ENCODE data around the gene SIX3. TPM values are rescaled to one million over a fixed set of nuclear protein-coding genes. Genes with fewer than 3 reads are reported as not detected.

Gene SIX3
- polyA plus RNA-seq, 1 of the 3 experiments (the other 2 are of a cell fraction): 0.58 TPM

GRCh38 chr2:44954447-44954888 is 13.0 kb downstream of the SIX3 start:
- H3K4me1 ChIP-seq (ENCODE audit: control insufficient read depth in 1 of 2, insufficient read depth in 2 of 2, low read depth in 1 of 2, low read length in 1 of 2): peaks cover 0 to 16% of the 10 kb centered on the region in 2 experiments; a peak in 1 of 4 replicates
- no peak overlapping the region for H3K4me3 ChIP-seq (ENCODE audit: low read depth in 2 of 2, low read length in 1 of 2)
- H3K79me2 ChIP-seq (ENCODE audit: insufficient read depth): no peaks in the 10 kb centered on the region
- H3K4me2 ChIP-seq: no peak overlapping the region
- no peaks in the 10 kb centered on the region for H3K9me2 ChIP-seq
- TF ChIP-seq RAD21 (IDR thresholded peaks at IDR 0.05; ENCODE audit: low read length) (no peak), CHD2 (IDR thresholded peaks at IDR 0.05; ENCODE audit: low read length, partially characterized antibody) (peak; percentile 9)
- H3K27me3 ChIP-seq (ENCODE audit: insufficient read depth): no peaks in the 10 kb centered on the region
- POLR2A ChIA-PET: interaction anchor here (0.5 to 1.8 kb wide), 4 partner anchors 273 to 529 kb away, joined by 3 to 12 read pairs (median 4); no protein-coding TSS in a partner anchor
- H3K27ac ChIP-seq (ENCODE audit: low read depth in 2 of 2, low read length in 1 of 2): no peak overlapping the region
- CTCF ChIA-PET: interaction anchor here (0.6 to 20.5 kb wide), 54 partner anchors 8 to 1077 kb away, joined by 3 to 581 read pairs (median 9); partner anchors contain the start of genes CAMKMT and PREPL
- no peak overlapping the region for H3K9ac ChIP-seq
- 93% methylated on average over 25 of the region's 25 CpGs for WGBS (ENCODE audit: low lambda C conversion rate)
- no peak for DNase-seq
- no peaks in the 10 kb centered on the region for H3F3A ChIP-seq (replicated peaks; ENCODE audit: insufficient read depth)
- H3K9me3 ChIP-seq: no peaks in the 10 kb centered on the region
- no peaks in the 10 kb centered on the region for H3K36me3 ChIP-seq (replicated peaks in 1 of 2; ENCODE audit: control insufficient read depth in 1 of 2, insufficient read depth in 2 of 2, low read length in 1 of 2)
- no peaks in the 10 kb centered on the region for H4K20me1 ChIP-seq (ENCODE audit: insufficient read depth)
- H2AFZ ChIP-seq (ENCODE audit: low read depth): no peak overlapping the region

- Histone ChIP-seq H3K9me2 (no peaks in the 10 kb centered on the region), H3K27me3 (ENCODE audit: insufficient read depth) (no peaks in the 10 kb centered on the region), H3K79me2 (ENCODE audit: insufficient read depth) (no peaks in the 10 kb centered on the region), H2AFZ (ENCODE audit: low read depth) (peak overlapping the region; percentile 72), H3F3A (replicated peaks; ENCODE audit: insufficient read depth) (no peaks in the 10 kb centered on the region), H3K27ac (ENCODE audit: low read depth in 2 of 2, low read length in 1 of 2) (0 out of 4 replicates have a peak overlapping the region, but pooled peaks of 1 of the 2 experiments have one; percentile 17), H3K4me2 (peak overlapping the region; percentile 75), H3K4me3 (ENCODE audit: low read depth in 2 of 2, low read length in 1 of 2) (peak overlapping the region; percentile 38; a peak in 3 of 4 replicates), H3K4me1 (ENCODE audit: control insufficient read depth in 1 of 2, insufficient read depth in 2 of 2, low read depth in 1 of 2, low read length in 1 of 2) (peaks cover 0 to 17% of the 10 kb centered on the region in 2 experiments; a peak in 1 of 4 replicates), H4K20me1 (ENCODE audit: insufficient read depth) (no peaks in the 10 kb centered on the region), H3K9ac (no peak overlapping the region), H3K36me3 (replicated peaks in 1 of 2; ENCODE audit: control insufficient read depth in 1 of 2, insufficient read depth in 2 of 2, low read length in 1 of 2) (no peaks in the 10 kb centered on the region), H3K9me3 (no peaks in the 10 kb centered on the region)
- ChIA-PET CTCF (interaction anchor here (0.6 to 20.5 kb wide), 109 partner anchors 8 to 1077 kb away, joined by 3 to 581 read pairs (median 5); partner anchors contain the start of genes CAMKMT, LRPPRC and PREPL), POLR2A (interaction anchor here (0.5 to 1.8 kb wide), 8 partner anchors 17 to 911 kb away, joined by 3 to 12 read pairs (median 4); partner anchors contain the start of genes CAMKMT and PREPL)
- 78% methylated on average over 44 of the region's 44 CpGs for WGBS (ENCODE audit: low lambda C conversion rate)
- DNase-seq: peak; percentile 85
- TF ChIP-seq YY1 (IDR thresholded peaks at IDR 0.05; ENCODE audit: low read depth): no peak
- no peak for TF ChIP-seq REST (IDR thresholded peaks at IDR 0.05; ENCODE audit: low read depth, low read length)
- no peak for TF ChIP-seq ZBTB33 (IDR thresholded peaks at IDR 0.05; ENCODE audit: borderline replicate concordance, low read depth)
- no peak for TF ChIP-seq GATA2 (CRISPR knock-in tag; IDR thresholded peaks at IDR 0.05)
- TF ChIP-seq PBX3 (IDR thresholded peaks at IDR 0.05): no peak
- TF ChIP-seq RAD21 (IDR thresholded peaks at IDR 0.05; ENCODE audit: low read length): no peak
- TF ChIP-seq EZH2phosphoT487 (IDR thresholded peaks at IDR 0.05; ENCODE audit: borderline replicate concordance, low read depth): no peak
- no peak for TF ChIP-seq RCOR1 (IDR thresholded peaks at IDR 0.05; ENCODE audit: low read length)
- TF ChIP-seq IRF3 (IDR thresholded peaks at IDR 0.05; ENCODE audit: low read depth, low read length): no peak
- no peak for TF ChIP-seq MXI1 (IDR thresholded peaks at IDR 0.05; ENCODE audit: low read depth, low read length)
- no peak for TF ChIP-seq USF2 (IDR thresholded peaks at IDR 0.05; ENCODE audit: borderline replicate concordance, low read depth, low read length)
- TF ChIP-seq FOXM1 (IDR thresholded peaks at IDR 0.05; ENCODE audit: low read depth): no peak
- TF ChIP-seq MAX (IDR thresholded peaks at IDR 0.05; ENCODE audit: low read depth): no peak
- TF ChIP-seq TAF1 (IDR thresholded peaks at IDR 0.05; ENCODE audit: borderline replicate concordance, low read depth, low read length): no peak
These were observed 13.5 kb downstream of the SIX3 start for GRCh38 chr2:44954889-44955592.
